GM21423 (cell line): Measurements from ENCODE around the gene HSD11B2.

Experiments used
- ATAC-seq: cut with Tn5 transposase; IDR thresholded peaks from one replicate; pipeline ENCODE4 v1.9.1; 2021; ENCODE audit warnings: mild to moderate bottlenecking, moderate library complexity; ENCODE audit not compliant: unreplicated experiment

The HSD11B2 gene

GRCh38 chr16:67470359-67470758 is 39.4 kb downstream of the HSD11B2 start:
- no peak for ATAC-seq

DNA sequence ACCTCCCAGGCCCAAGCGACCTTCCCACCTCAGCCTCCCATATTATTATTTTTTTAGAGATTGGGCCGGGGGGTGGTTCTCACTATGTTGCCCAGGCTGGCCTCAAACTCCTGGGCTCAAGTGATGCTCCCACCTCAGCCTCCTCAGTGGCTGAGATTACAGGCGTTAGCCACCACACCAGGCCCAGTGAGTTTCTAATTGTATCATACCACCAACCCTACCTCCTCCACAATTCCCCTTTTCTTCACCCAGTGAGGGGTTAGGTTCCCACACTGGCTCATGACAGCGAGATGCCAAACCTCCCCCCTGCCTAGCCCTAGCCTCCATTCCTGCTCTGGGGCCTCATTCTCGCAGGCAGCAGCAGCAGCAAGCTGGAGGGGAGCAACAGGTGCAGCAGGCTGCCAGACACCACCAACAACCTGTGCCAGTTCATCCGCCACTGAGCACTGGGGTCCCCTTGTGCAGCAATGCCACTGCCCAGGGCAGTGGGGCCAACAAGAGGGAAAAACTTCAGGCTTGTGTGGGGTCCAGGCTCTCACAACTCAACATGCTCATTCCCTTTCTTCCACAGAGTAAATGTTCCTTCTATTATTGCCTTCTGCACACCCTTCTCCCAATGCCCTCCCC is 41.0 kb downstream of the HSD11B2 start:
- ATAC-seq, result no peak

DNA sequence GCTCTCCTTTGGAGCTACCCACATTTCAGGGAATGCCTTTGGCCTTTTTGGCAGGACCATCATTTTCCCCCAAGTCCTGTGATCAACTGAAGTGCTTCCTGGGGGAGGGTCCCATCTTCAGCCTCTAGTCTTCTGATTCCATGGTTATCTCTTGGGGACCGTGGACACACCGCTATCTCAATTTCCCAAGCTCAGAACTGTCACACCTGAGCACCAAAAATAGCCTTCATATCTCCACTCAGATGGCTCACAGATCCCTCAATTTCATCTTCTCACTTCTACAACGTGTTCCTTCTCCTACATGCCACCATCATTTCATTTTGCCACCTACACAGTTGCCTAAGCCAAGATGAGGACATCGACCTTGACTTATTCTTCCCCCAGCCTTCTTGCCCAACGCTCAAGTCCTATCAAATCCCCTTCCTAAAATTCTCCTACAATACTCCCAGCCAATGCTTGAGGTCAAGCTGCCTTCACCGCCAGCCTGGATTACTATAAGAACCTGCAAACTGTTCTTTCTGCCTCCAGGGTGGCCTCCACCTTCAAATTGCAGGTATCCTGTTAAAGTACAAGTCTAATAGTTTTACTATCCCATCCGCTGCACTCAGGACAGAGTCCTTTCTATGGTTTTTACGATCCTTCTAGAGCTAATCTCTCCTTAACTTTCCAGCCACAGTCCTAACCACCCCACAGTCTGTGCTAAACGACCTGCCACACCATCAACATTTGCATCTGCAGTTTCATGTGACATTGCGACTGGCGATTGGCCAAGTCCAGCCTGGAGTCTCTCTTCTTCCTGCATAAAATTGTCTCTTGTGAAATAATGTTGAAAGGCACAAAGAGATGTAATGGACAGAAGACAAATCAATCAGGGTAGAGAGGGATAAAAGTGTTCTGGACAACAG is 43.9 kb downstream of the HSD11B2 start:
- ATAC-seq, result no peak

GRCh38 chr16:67477960-67478554 is 47.1 kb downstream of the HSD11B2 start:
- ATAC-seq, result no peak

GRCh38 chr16:67480833-67481560 is 50.1 kb downstream of the HSD11B2 start, which contains the start of gene ATP6V0D1:
Gene ATP6V0D1, minus strand, starts transcription at chr16:67481157. Its CDS starts 71 bp downstream, at chr16:67481086.
- ATAC-seq, result peak; percentile 90

- ATAC-seq, result no peak
These were observed 50.8 kb downstream of the HSD11B2 start for GRCh38 chr16:67481561-67482232.

DNA sequence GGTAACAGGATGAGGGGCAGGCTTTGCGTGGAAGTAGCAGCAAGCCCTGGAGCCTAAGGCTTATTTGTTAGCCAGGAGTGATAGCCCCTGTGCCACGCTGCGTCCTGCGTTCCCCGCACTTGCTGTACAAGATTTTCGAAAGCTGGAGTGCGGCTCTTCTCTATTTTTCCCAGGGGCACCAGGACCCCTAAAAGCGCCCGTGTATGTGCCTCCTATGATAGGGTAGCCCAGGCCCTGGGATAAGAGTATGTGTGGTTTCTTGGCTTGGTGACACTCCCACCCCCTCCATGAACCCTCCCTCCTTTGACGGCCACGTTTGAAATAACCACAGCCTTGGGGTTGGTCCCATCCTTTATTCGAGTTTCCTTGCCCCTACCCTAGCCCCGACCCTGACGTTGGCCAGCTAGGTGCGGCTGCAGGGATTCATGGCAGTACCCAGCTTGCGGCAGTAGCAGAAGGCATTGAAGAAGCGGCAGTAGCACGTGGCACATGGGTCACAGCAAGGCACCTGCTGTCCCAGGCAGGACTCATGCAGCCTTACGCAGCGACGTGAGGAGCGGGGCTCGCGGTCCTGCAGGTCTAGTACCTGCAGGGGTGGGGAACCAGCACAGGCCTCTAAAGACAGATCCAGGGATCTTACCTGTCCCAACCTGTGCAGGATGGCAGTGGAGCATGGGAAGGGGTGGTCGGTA is 51.5 kb downstream of the HSD11B2 start:
- no peak for ATAC-seq

GRCh38 chr16:67483150-67483549 is 52.2 kb downstream of the HSD11B2 start, which contains the start of gene AGRP:
Gene AGRP, minus strand, starts transcription at chr16:67483547. Its CDS starts 149 bp downstream, at chr16:67483398.
- no peak for ATAC-seq

DNA sequence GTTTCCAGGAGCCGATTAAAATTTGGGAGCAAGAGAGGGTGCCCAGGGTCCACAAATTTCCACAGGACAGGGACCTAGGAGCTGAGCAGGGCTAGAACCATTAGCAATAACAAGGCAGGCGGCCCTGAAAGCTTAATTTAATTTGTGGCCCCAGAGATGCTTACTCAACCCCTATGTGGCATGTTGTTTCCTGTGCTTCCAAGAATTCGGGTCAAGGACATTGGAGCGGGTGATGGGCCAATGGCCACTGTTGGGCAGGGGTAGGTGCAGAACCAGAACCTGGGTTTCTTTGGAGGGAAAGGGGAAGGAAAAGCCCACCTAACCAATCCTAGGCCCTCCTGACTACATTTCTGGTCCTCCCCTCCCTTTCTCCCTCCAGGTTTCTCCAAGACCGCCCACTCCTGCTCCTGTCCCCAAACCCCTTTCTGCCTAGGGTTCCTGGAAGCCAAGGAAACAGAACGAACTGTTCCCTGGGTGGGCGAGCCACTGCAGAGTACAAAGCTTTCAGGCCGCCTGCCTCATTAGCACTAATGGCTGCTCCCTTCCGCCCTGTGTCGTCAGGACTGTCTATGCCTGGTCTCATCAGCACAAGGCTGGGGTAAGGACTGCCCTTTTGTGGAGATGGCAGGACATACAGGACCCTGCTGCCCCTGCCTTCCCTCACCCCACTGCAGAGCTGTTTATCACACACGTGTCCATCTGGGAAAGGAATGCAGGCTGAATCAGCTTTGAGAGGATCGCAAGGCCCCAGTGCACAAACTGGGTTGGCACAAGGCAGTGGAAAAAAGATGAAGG is 53.0 kb downstream of the HSD11B2 start:
- no peak for ATAC-seq

GRCh38 chr16:67486805-67487204 is 55.9 kb downstream of the HSD11B2 start:
- no peak for ATAC-seq
